ENCODE data around the gene AATK.

DNA sequence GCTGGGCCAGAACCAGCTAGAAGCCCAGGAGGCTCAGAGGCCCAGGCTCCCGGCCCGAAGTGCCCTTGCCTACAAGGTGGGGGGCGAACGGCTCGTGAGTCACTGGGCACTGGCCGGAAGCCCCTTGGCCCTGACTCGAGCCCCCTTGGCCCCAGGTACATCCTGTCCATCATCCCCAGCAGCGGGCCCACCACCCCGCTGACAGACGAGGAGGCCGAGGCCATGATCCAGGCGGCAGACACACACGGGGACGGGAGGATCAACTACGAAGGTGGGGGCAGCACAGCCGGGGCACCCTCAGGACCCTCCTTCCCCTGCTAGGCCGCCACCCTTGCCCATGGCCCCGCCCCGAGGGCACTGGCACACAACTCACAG lies 15.8 kb upstream of the AATK start:
- TF ChIP-seq CTCF (IDR thresholded peaks at IDR 0.05 in 2 of 3, conservative IDR thresholded peaks at IDR 0.05 in 1 of 3; ENCODE audit: borderline replicate concordance in 1 of 3, insufficient read depth in 1 of 3, low read depth in 2 of 3, low read length in 2 of 3) (no peak), EZH2phosphoT487 (IDR thresholded peaks at IDR 0.05; ENCODE audit: borderline replicate concordance) (no peak), MAX (IDR thresholded peaks at IDR 0.05) (no peak)
- TF ChIP-seq, protein P1, sequence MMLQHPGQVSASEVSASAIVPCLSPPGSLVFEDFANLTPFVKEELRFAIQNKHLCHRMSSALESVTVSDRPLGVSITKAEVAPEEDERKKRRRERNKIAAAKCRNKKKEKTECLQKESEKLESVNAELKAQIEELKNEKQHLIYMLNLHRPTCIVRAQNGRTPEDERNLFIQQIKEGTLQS (IDR thresholded peaks at IDR 0.05), result no peak

Data from HCT116 (cell line).